GM10248 (cell line): ENCODE measurements around the gene GABBR2.
A peak's percentile ranks its signal among the peaks of the same experiment; 100 is the strongest.

Source experiments
- CTCF ChIA-PET: fragments of 300-600 bp; sonication (Branson Sonifier 250); formaldehyde crosslinking; extraction: SDS; loops from one replicate; lab custom pipeline; 2021; ENCODE audit warnings: antibody characterized with exemption; lab: Yijun Ruan, JAX
- POLR2A ChIA-PET: fragments of 350-650 bp; sonication (Branson Sonifier 250); formaldehyde crosslinking; extraction: SDS; loops from one replicate; lab custom pipeline; 2020; ENCODE audit warnings: antibody characterized with exemption; lab: Yijun Ruan, JAX
- DNase-seq: peaks from one replicate; pipeline ENCODE4 v3.0.0; 2012; ENCODE audit errors: extremely low spot score
- TF ChIP-seq, protein P1 (sequence below): IDR thresholded peaks from 2 replicates; pipeline ENCODE4 v1.5.1; 2012; ENCODE audit warnings: mild to moderate bottlenecking, low read depth; ENCODE audit errors: extremely low read depth, missing control alignments, control extremely low read depth

GABBR2 gene

GRCh38 chr9:98369896-98370295, 338.8 kb downstream of the GABBR2 start:
- ChIA-PET POLR2A (no interaction called here), CTCF (no interaction called here)
- peak; percentile 3 for DNase-seq

GRCh38 chr9:98369471-98369870, 339.3 kb downstream of the GABBR2 start:
- ChIA-PET CTCF (interaction anchor here (0.9 kb wide), 1 partner anchor 10 kb away, joined by 3 read pairs; no protein-coding TSS in a partner anchor), POLR2A (no interaction called here)
- peak; percentile 3 for DNase-seq
- TF ChIP-seq, protein P1, sequence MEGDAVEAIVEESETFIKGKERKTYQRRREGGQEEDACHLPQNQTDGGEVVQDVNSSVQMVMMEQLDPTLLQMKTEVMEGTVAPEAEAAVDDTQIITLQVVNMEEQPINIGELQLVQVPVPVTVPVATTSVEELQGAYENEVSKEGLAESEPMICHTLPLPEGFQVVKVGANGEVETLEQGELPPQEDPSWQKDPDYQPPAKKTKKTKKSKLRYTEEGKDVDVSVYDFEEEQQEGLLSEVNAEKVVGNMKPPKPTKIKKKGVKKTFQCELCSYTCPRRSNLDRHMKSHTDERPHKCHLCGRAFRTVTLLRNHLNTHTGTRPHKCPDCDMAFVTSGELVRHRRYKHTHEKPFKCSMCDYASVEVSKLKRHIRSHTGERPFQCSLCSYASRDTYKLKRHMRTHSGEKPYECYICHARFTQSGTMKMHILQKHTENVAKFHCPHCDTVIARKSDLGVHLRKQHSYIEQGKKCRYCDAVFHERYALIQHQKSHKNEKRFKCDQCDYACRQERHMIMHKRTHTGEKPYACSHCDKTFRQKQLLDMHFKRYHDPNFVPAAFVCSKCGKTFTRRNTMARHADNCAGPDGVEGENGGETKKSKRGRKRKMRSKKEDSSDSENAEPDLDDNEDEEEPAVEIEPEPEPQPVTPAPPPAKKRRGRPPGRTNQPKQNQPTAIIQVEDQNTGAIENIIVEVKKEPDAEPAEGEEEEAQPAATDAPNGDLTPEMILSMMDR, result no peak

More at GRCh38 chr9:98369896-98370295, 338.8 kb downstream of the GABBR2 start:
- TF ChIP-seq, protein P1, result no peak

DNA sequence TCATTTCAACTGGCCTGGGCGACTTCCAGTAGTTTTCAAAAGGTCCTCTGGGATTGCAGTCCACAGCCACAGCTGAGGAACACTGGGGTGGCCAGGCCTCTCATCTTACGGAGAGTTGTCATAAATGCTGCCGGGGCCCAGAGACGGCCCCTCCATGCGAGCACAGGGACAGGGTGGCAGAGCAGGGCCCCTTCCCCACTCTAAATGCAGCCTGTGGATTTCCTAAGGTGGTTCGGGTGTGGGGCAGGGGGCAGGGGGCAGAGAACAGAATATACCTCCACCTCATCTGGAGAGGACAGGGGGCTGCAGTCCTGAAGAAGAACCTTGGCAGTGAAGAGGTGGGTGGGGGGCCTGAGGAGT, 339.7 kb downstream of the GABBR2 start:
- CTCF ChIA-PET, result interaction anchor here (0.9 kb wide), 1 partner anchor 11 kb away, joined by 3 read pairs; no protein-coding TSS in a partner anchor
- no peak for DNase-seq
- TF ChIP-seq, protein P1, result no peak
- POLR2A ChIA-PET, result no interaction called here

DNA sequence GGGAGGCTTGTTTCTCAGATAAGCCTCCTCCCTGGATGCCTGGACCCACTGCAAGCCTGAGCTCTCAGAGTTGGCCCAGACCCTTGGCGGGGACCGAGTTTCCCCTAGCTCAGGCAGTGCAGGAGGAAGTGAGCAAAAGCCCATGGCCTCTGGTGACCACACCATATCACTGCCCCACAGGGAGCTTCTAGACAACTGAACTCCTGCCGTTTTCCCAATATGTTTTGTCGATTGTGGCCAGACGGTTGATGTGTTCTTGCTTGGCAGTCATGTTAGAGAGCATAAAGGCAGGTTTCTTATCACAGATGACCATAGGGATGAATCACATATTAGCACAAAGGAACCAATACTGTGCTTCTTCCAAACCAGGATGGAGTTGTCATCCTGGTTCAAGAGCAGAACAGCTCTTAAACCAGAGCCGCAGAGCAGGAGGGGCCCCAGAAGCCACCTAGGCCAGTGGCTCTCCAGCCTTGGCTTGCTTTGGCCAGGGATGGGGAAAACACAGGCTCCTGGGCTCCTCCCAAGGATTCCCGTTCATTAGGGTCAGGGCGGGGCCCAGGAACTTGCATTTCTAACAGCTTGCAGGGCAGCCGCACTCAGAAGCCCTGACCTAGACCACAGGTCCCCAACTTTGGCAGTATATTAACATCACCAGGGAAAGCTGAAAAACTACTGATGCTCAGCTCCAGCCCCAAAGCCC, 340.2 kb downstream of the GABBR2 start:
- TF ChIP-seq, protein P1, result no peak
- ChIA-PET CTCF (interaction anchor here (0.9 kb wide), 1 partner anchor 11 kb away, joined by 3 read pairs; no protein-coding TSS in a partner anchor), POLR2A (no interaction called here)
- DNase-seq, result peak; percentile 3

DNA sequence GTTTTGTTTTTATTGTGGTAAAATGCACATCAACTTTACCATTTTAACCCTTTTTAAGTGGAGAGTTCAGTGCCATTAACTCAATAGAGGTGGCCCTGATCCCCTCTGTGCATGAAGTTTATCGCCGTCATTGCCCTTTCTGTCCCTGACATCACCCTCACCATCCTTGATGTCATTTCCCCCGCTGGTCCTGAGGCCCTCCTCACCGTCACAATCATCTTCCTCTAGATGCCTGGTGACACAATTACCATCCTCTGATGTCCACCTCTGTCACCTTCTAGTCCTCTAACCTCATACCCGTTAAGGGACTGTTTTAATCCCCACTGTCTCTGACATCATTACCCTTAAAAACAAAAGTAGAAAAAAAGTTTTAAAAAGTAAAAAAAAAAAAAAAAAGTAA, 340.8 kb downstream of the GABBR2 start:
- ChIA-PET POLR2A (no interaction called here), CTCF (no interaction called here)
- DNase-seq, result peak; percentile 0
- TF ChIP-seq, protein P1, result no peak

DNA sequence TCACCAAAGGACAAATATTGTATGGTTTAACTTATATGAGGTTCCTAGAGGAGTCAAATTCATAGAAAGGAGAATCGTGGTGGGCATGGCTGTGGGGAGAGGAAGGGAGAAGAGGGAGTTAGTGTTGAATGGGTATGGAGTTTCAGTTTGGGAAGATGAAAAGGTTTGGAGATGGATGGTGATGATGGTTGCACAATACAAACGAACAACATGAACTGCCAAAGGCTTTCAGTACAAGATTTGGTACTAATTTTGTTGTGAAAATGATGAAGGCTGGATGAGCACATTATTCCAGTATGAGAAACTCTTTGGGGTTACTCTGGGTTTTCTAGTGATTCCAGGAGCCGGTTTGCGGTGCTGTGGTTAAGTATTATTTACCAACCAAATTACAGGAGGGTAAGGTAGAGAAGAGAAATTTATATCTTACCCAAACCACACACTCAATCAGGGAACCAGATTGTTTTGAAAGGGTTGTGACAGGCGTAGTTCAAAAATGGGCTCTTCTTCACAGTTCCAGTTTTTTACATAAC, 341.3 kb downstream of the GABBR2 start:
- TF ChIP-seq, protein P1, result no peak
- ChIA-PET CTCF (no interaction called here), POLR2A (no interaction called here)
- peak; percentile 0 for DNase-seq
